ENCODE results near the gene CBX7.

Gene CBX7

GRCh38 chr22:39123751-39124581 is 28.5 kb downstream of the CBX7 start:
- DNase-seq (ENCODE audit: low spot score): no peak

- DNase-seq (ENCODE audit: low spot score): no peak
Measured at GRCh38 chr22:39122772-39123470, 29.6 kb downstream of the CBX7 start.

GRCh38 chr22:39120983-39121382 is 31.5 kb downstream of the CBX7 start:
- no peak for DNase-seq (ENCODE audit: low spot score)

- DNase-seq (ENCODE audit: low spot score): peak; percentile 68
Measured at GRCh38 chr22:39117585-39118191, 34.8 kb downstream of the CBX7 start.

- no peak for DNase-seq (ENCODE audit: low spot score)
Measured at GRCh38 chr22:39115977-39116621, 36.4 kb downstream of the CBX7 start.

GRCh38 chr22:39115570-39115969 is 36.9 kb downstream of the CBX7 start:
- no peak for DNase-seq (ENCODE audit: low spot score)

GRCh38 chr22:39114112-39114511 is 38.4 kb downstream of the CBX7 start:
- no peak for DNase-seq (ENCODE audit: low spot score)

GRCh38 chr22:39110631-39111561 is 41.6 kb downstream of the CBX7 start:
- DNase-seq (ENCODE audit: low spot score): no peak

- no peak for DNase-seq (ENCODE audit: low spot score)
Measured at GRCh38 chr22:39109361-39109760, 43.1 kb downstream of the CBX7 start.

- no peak for DNase-seq (ENCODE audit: low spot score)
Measured at GRCh38 chr22:39108487-39108886, 44.0 kb downstream of the CBX7 start.

GRCh38 chr22:39106326-39106725 is 46.2 kb downstream of the CBX7 start:
- DNase-seq (ENCODE audit: low spot score): no peak

GRCh38 chr22:39103431-39103830 is 49.0 kb downstream of the CBX7 start:
- no peak for DNase-seq (ENCODE audit: low spot score)

- DNase-seq (ENCODE audit: low spot score): no peak
Measured at GRCh38 chr22:39101226-39101625, 51.3 kb downstream of the CBX7 start.

- no peak for DNase-seq (ENCODE audit: low spot score)
Measured at GRCh38 chr22:39098576-39098975, 53.9 kb downstream of the CBX7 start.

GRCh38 chr22:39098026-39098425 is 54.5 kb downstream of the CBX7 start:
- no peak for DNase-seq (ENCODE audit: low spot score)

- peak; percentile 14 for DNase-seq (ENCODE audit: low spot score)
Measured at GRCh38 chr22:39097098-39098020, 55.1 kb downstream of the CBX7 start, which contains the start of gene APOBEC3H. Gene APOBEC3H (plus strand): TSS chr22:39097244. CDS start chr22:39100279, 3,035 bp downstream.

- DNase-seq (ENCODE audit: low spot score): no peak
Measured at GRCh38 chr22:39095971-39096370, 56.5 kb downstream of the CBX7 start.

GRCh38 chr22:39094717-39095389 is 57.6 kb downstream of the CBX7 start:
- no peak for DNase-seq (ENCODE audit: low spot score)

- no peak for DNase-seq (ENCODE audit: low spot score)
Measured at GRCh38 chr22:39092111-39092862, 60.2 kb downstream of the CBX7 start.
